Measurements from ENCODE around the gene TMCC1.
"Not testable (repeated sequence)": the region's sequence is repeated elsewhere in the genome, so short reads cannot be mapped to it uniquely, and the experiment has no call there.

The TMCC1 gene

DNA sequence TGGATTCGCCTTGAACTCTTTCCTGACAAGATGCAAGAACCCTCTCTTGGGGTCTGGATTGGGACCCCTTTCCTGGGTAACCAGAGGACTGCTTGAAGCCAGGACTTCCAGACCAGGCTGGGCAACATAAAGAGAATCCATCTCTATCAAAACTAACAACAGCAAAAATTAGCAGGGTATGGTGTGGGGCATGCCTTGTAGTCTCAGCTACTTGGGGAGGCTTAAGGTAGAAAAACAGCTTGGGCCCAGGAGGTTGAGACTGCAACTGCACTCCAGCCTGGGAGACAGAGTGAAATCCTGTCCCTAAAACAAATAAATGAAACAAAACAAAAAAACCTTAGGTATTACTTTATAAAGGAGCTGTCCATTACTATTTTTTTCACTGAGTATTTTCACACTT is 193.9 kb downstream of the TMCC1 start:
- POLR2A ChIA-PET: no interaction called here
- no peak for DNase-seq (ENCODE audit: extremely low spot score)
- TF ChIP-seq ELF4 (IDR thresholded peaks at IDR 0.05): no peak
- TF ChIP-seq SUZ12 (IDR thresholded peaks at IDR 0.05): no peak
- no peak for TF ChIP-seq NFRKB (IDR thresholded peaks at IDR 0.05)
- no peak for TF ChIP-seq L3MBTL2 (conservative IDR thresholded peaks at IDR 0.05)
- TF ChIP-seq, protein P1, sequence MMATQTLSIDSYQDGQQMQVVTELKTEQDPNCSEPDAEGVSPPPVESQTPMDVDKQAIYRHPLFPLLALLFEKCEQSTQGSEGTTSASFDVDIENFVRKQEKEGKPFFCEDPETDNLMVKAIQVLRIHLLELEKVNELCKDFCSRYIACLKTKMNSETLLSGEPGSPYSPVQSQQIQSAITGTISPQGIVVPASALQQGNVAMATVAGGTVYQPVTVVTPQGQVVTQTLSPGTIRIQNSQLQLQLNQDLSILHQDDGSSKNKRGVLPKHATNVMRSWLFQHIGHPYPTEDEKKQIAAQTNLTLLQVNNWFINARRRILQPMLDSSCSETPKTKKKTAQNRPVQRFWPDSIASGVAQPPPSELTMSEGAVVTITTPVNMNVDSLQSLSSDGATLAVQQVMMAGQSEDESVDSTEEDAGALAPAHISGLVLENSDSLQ (IDR thresholded peaks at IDR 0.05): no peak
- no peak for TF ChIP-seq CTBP1 (IDR thresholded peaks at IDR 0.05; ENCODE audit: borderline replicate concordance)
- TF ChIP-seq LEF1 (IDR thresholded peaks at IDR 0.05; ENCODE audit: borderline replicate concordance): no peak
- no peak for TF ChIP-seq HDGF (IDR thresholded peaks at IDR 0.05; ENCODE audit: borderline replicate concordance)
- no peak for TF ChIP-seq SP1 (IDR thresholded peaks at IDR 0.05)
- TF ChIP-seq FOXK2 (IDR thresholded peaks at IDR 0.05): no peak
- no peak for TF ChIP-seq BHLHE40 (IDR thresholded peaks at IDR 0.05; ENCODE audit: borderline replicate concordance)
- no peak for TF ChIP-seq FOXA1 (IDR thresholded peaks at IDR 0.05)
- no peak for TF ChIP-seq ZNF384 (IDR thresholded peaks at IDR 0.05)
- no peak for TF ChIP-seq FOXM1 (IDR thresholded peaks at IDR 0.05; ENCODE audit: borderline replicate concordance)
- no peak for TF ChIP-seq ARNT (IDR thresholded peaks at IDR 0.05)
- CTCF ChIA-PET: interaction anchor here (0.6 kb wide), 1 partner anchor 27 kb away, joined by 3 read pairs; no protein-coding TSS in a partner anchor

DNA sequence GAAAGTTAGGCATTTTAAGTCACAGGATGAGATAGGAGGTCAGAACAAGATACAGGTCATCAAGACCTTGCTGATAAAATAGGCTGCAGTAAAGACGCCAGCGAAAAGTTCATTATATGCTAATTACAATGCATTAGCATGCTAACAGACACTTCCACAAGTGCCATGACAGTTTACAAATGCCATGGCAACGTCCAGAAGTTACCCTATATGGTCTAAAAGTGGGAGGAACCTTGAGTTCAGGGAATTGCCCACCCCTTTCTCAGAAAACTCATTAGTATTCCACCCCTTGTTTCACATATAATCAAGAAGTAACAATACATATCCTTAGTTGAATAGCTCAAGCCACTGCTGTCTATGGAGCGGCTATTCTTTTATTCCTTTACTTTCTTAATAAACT is 194.3 kb downstream of the TMCC1 start:
- CTCF ChIA-PET: interaction anchor here (0.6 kb wide), 1 partner anchor 26 kb away, joined by 3 read pairs; no protein-coding TSS in a partner anchor
- POLR2A ChIA-PET: no interaction called here
- DNase-seq (ENCODE audit: extremely low spot score): no peak
- TF ChIP-seq NFRKB (IDR thresholded peaks at IDR 0.05) (no peak), HDGF (IDR thresholded peaks at IDR 0.05; ENCODE audit: borderline replicate concordance) (no peak), FOXK2 (IDR thresholded peaks at IDR 0.05) (no peak), SP1 (IDR thresholded peaks at IDR 0.05) (no peak), L3MBTL2 (conservative IDR thresholded peaks at IDR 0.05) (no peak), ARNT (IDR thresholded peaks at IDR 0.05) (no peak), ELF4 (IDR thresholded peaks at IDR 0.05) (no peak), LEF1 (IDR thresholded peaks at IDR 0.05; ENCODE audit: borderline replicate concordance) (no peak), FOXA1 (IDR thresholded peaks at IDR 0.05) (no peak), BHLHE40 (IDR thresholded peaks at IDR 0.05; ENCODE audit: borderline replicate concordance) (no peak), CTBP1 (IDR thresholded peaks at IDR 0.05; ENCODE audit: borderline replicate concordance) (no peak), TARDBP (IDR thresholded peaks at IDR 0.05) (no peak), ZNF384 (IDR thresholded peaks at IDR 0.05) (no peak), SUZ12 (IDR thresholded peaks at IDR 0.05) (no peak)

DNA sequence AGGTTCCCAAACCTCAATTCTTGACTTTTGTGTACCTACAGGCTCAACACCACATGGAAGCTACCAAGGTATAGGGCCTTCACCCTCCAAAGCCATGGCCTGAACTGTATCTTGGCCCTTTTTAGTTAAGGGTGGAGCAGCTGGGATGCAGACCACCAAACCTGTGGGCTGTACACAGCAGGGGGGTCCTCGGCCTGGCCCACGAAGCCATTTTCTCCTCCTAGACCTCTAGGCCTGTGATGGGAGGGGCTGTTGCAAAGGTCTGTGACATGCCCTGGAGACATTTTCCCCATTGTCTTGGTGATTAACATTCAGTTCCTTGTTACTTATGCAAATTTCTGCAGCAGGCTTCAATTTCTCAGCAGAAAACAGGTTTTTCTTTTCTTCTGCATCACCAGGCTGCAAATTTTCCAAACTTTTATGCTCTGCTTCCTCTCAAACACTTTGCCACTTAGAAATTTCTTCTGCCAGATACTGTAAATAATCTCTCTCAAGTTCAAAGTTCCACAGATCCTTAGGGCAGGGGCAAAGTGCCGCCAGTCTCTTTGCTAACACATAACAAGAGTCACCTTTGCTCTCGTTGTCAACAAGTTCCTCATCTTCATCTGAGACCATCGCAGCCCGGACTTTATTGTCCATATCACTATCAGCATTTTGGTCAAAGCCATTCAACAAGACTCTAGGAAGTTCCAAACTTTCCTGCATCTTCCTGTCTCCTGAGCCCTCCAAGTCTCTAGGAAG is 196.1 kb downstream of the TMCC1 start:
- TF ChIP-seq FOXK2 (IDR thresholded peaks at IDR 0.05) (no peak), FOXM1 (IDR thresholded peaks at IDR 0.05; ENCODE audit: borderline replicate concordance) (no peak), ZNF384 (IDR thresholded peaks at IDR 0.05) (no peak), LEF1 (IDR thresholded peaks at IDR 0.05; ENCODE audit: borderline replicate concordance) (no peak), CTBP1 (IDR thresholded peaks at IDR 0.05; ENCODE audit: borderline replicate concordance) (no peak), TARDBP (IDR thresholded peaks at IDR 0.05) (no peak), SP1 (IDR thresholded peaks at IDR 0.05) (no peak), NFRKB (IDR thresholded peaks at IDR 0.05) (no peak), BHLHE40 (IDR thresholded peaks at IDR 0.05; ENCODE audit: borderline replicate concordance) (no peak), ELF4 (IDR thresholded peaks at IDR 0.05) (no peak)
- no peak for DNase-seq (ENCODE audit: extremely low spot score)
- CTCF ChIA-PET: no interaction called here
- POLR2A ChIA-PET: no interaction called here

DNA sequence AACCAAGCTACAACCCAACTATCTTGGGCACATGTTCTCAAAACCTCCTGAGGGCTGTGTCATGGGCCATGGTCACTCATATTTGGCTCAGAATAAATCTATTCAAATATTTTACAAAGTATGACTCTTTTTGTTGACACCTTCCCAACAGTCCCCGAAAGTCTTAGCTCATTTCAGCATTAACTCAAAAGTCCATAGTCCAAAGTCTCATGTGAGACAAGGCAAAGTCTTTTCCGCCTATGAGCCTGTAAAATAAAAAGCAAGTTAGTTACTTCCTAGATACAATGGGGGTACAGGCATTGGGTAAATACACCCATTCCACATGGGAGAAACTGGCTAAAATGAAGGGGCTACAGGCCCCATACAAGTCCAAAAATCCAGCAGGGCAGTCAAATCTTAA is 197.1 kb downstream of the TMCC1 start:
- DNase-seq (ENCODE audit: extremely low spot score); CTCF ChIA-PET; POLR2A ChIA-PET: not testable (repeated sequence)

DNA sequence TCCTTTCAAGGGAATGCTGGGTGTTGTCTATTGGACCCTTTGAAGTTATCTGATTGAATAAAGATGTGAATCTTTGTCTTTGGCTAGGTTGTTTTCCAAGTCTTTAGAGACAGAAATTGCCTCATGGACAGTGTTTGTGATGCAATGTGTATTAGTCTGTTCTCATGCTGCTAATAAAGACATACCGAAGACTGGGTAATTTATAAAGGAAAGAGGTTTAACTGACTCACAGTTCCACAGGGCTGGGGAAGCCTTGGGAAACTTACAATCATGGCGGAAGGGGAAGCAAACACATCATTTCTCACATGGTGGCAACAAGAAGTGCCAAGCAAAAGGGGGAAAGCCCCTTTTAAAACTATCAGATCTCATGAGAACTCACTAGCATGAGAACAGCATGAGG is 198.3 kb downstream of the TMCC1 start:
- CTCF ChIA-PET: no interaction called here

DNA sequence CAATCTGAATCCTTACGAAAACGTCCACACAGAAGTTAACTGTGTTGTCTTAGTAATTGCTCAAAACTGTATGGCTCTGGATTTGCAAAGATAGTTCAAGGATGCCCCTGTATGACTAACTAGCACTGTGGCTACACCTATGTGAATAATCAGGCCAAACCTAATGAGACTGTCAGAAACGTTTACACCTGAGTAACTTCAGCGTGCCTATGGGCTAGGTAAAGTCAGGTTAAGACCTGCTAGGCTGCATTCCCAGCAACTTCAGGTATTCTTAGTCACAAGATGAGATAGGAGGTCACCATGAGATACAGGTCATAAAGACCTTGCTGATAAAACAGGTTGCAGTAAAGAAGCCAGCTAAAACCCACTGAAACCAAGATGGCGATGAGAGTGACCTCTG is 199.3 kb downstream of the TMCC1 start:
- no peak for DNase-seq (ENCODE audit: extremely low spot score)
- ChIA-PET CTCF (no interaction called here), POLR2A (no interaction called here)
- no peak for TF ChIP-seq LEF1 (IDR thresholded peaks at IDR 0.05; ENCODE audit: borderline replicate concordance)

More for the DNA sequence above, 198.3 kb downstream of the TMCC1 start:
- TF ChIP-seq ARNT (IDR thresholded peaks at IDR 0.05) (no peak), LEF1 (IDR thresholded peaks at IDR 0.05; ENCODE audit: borderline replicate concordance) (no peak), ELF4 (IDR thresholded peaks at IDR 0.05) (no peak)
- POLR2A ChIA-PET: no interaction called here
- DNase-seq (ENCODE audit: extremely low spot score): no peak

DNA sequence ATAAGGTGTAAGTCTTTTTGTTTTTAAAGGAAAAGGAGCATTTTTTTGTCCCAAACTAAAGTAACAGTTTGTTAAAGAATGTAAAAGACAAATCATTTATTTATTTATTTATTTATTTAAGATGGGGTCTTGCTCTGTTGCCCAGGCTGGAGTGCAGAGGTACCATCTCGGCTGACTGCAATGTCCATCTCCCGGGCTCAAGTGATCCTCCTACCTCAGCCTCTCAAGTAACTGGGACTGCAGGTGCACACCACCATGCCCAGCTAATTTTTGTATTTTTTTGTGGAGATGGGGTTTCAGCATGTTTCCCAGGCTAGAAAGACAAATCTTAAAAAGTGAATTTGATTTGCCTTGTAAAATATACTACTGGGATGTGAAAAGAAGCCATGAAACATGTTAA is 200.8 kb downstream of the TMCC1 start:
- CTCF ChIA-PET: no interaction called here
- POLR2A ChIA-PET: no interaction called here
- no peak for TF ChIP-seq ARNT (IDR thresholded peaks at IDR 0.05)
- TF ChIP-seq NFRKB (IDR thresholded peaks at IDR 0.05): no peak
- no peak for DNase-seq (ENCODE audit: extremely low spot score)

DNA sequence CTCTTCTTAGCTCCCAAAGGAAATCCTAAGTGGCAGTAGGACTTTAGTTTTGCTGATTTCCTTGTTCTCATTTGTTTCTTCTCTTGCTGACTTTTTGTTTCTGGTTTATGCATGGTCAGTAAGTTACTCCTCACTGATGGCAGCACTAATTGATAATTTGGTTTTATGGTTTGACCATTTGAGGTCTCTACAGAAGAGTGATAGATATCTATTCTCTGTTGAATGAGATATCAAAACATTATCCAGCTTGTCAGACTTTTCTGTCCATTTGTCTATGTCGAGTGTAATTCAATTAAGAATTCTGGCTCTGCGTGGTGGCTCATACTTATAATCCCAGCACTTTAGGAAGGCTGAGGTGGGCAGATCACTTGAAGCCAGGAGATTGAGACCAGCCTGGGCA is 202.5 kb downstream of the TMCC1 start:
- ChIA-PET POLR2A (no interaction called here), CTCF (interaction anchor here (0.5 kb wide), 1 partner anchor 45 kb away, joined by 3 read pairs; no protein-coding TSS in a partner anchor)
- DNase-seq (ENCODE audit: extremely low spot score): no peak
- TF ChIP-seq LEF1 (IDR thresholded peaks at IDR 0.05; ENCODE audit: borderline replicate concordance) (no peak), FOXM1 (IDR thresholded peaks at IDR 0.05; ENCODE audit: borderline replicate concordance) (no peak), SP1 (IDR thresholded peaks at IDR 0.05) (no peak), CTBP1 (IDR thresholded peaks at IDR 0.05; ENCODE audit: borderline replicate concordance) (no peak), FOXA1 (IDR thresholded peaks at IDR 0.05) (no peak), TARDBP (IDR thresholded peaks at IDR 0.05) (no peak), BHLHE40 (IDR thresholded peaks at IDR 0.05; ENCODE audit: borderline replicate concordance) (no peak), ZNF384 (IDR thresholded peaks at IDR 0.05) (no peak), HDGF (IDR thresholded peaks at IDR 0.05; ENCODE audit: borderline replicate concordance) (no peak), SUZ12 (IDR thresholded peaks at IDR 0.05) (no peak), ARNT (IDR thresholded peaks at IDR 0.05) (no peak)
